ENCODE measurements around the gene ZBP1.

DNA sequence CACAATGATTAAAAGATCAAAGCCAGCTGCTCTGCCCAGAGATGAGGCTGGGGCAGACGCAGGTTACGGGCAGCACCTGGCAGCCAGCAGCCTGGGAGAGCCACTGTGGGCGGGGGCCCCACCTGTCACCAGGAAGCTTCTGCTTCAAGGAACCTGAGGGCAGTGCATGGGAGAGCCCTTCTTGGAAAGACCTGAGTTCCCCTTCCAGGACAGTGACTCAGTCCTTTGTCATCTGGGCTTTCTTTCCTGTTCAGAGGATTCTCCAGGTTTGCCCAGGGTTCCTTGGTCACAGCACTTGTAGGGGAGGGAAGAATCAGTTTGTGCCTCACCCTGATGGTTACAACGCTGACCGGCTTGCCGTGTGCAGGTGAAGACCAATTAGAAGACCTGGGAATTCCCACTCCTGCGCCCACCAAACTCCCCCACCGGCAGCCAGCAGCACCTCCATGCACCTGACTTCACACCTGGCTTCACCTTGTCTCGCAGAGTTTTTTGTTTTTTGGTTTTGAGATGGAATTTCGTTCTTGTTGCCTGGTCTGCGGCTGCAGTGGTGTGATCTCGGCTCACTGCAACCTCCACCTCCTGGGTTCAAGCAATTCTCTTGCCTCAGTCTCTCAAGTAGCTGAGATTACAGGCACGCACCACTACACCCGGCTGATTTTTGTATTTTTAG lies 2.0 kb downstream of the ZBP1 start:
- TF ChIP-seq TCF4 (CRISPR knock-in tag; IDR thresholded peaks at IDR 0.05; ENCODE audit: borderline replicate concordance) (no peak), ARNTL (CRISPR knock-in tag; IDR thresholded peaks at IDR 0.05; ENCODE audit: borderline replicate concordance, low read depth) (no peak), ZFP30 (CRISPR knock-in tag; IDR thresholded peaks at IDR 0.05) (no peak), ZFP3 (CRISPR knock-in tag; IDR thresholded peaks at IDR 0.05) (no peak), ISL1 (CRISPR knock-in tag; IDR thresholded peaks at IDR 0.05) (no peak), PPARA (CRISPR knock-in tag; IDR thresholded peaks at IDR 0.05; ENCODE audit: borderline replicate concordance) (no peak), PATZ1 (CRISPR knock-in tag; IDR thresholded peaks at IDR 0.05; ENCODE audit: borderline replicate concordance) (no peak), GLIS3 (CRISPR knock-in tag; IDR thresholded peaks at IDR 0.05) (no peak), BACH2 (CRISPR knock-in tag; IDR thresholded peaks at IDR 0.05; ENCODE audit: borderline replicate concordance) (no peak), ZNF8 (CRISPR knock-in tag; IDR thresholded peaks at IDR 0.05) (no peak), RARB (CRISPR knock-in tag; IDR thresholded peaks at IDR 0.05) (no peak), ZNF565 (CRISPR knock-in tag; conservative IDR thresholded peaks at IDR 0.05; ENCODE audit: low read depth) (no peak), ZC3H10 (CRISPR knock-in tag; IDR thresholded peaks at IDR 0.05) (no peak)
- TF ChIP-seq, protein P1, sequence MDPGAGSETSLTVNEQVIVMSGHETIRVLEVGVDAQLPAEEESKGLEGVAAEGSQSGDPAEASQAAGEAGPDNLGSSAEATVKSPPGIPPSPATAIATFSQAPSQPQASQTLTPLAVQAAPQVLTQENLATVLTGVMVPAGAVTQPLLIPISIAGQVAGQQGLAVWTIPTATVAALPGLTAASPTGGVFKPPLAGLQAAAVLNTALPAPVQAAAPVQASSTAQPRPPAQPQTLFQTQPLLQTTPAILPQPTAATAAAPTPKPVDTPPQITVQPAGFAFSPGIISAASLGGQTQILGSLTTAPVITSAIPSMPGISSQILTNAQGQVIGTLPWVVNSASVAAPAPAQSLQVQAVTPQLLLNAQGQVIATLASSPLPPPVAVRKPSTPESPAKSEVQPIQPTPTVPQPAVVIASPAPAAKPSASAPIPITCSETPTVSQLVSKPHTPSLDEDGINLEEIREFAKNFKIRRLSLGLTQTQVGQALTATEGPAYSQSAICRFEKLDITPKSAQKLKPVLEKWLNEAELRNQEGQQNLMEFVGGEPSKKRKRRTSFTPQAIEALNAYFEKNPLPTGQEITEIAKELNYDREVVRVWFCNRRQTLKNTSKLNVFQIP (CRISPR knock-in tag; IDR thresholded peaks at IDR 0.05; ENCODE audit: borderline replicate concordance, low read depth), result no peak

Data from SK-N-SH treated with all-trans-retinoic acid at 6 μM for 48 hours (cell line).